ENCODE results near the gene RABGAP1L. TPM values are rescaled to one million over a fixed set of nuclear protein-coding genes. Genes with fewer than 3 reads are reported as not detected.

The RABGAP1L gene
- total RNA-seq, 1 experiment from 2014 or later: 76.9 TPM

DNA sequence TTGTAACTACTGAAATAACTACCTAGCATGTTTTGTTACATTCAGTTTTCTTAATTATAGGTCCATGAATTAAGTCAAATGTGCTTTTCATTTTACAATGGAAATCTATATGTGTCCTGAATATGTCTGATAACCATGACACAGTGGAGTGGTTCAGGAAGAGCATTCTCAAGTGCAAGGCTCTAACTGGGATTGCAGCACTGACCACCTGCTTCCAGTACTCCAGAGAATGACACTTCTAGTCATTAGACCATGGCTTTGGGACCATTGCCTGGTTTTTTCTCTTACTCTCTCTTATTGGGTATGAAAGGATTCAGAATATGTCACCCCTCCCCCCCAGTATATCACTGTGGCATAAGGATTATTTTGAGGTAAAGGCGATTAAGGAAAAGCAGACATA lies 635.5 kb downstream of the RABGAP1L start (continued):
- no peak for TF ChIP-seq GTF2I (CRISPR knock-in tag; conservative IDR thresholded peaks at IDR 0.05)

DNA sequence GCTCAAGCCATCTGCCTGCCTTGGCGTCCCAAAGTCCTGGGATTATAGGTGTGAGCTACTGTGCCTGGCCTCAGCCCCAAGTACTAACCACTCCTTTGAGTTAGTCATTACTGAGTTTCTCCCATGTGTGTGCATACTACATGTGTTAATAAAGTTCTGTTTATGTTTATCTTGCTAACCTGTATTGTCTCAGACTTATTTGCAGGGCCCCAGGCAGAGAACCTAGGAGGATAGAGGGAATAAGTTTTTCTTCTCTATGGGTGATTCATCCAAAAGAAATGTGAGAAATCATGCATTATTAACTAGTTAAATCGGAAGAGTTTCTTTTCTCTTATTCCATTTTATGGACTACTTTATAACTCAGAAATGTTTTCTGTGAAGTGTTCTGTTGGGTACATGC lies 636.5 kb downstream of the RABGAP1L start:
- POLR2A ChIA-PET: no interaction called here
- ATAC-seq (no peak), DNase-seq (ENCODE audit: low spot score) (no peak)
- Mint-ChIP-seq H3K27ac (no peak overlapping the region), H3K4me3 (no peak overlapping the region), H3K4me1 (peaks cover 11% of the 10 kb centered on the region), H3K36me3 (no peaks in the 10 kb centered on the region), H3K9me3 (no peaks in the 10 kb centered on the region), H3K27me3 (ENCODE audit: low read depth) (no peaks in the 10 kb centered on the region)
- TF ChIP-seq GABPB1 (CRISPR knock-in tag; IDR thresholded peaks at IDR 0.05): no peak
- TF ChIP-seq PRRX2 (CRISPR knock-in tag; IDR thresholded peaks at IDR 0.05): no peak
- no peak for TF ChIP-seq MLX (CRISPR knock-in tag; IDR thresholded peaks at IDR 0.05)
- TF ChIP-seq NFYB (CRISPR knock-in tag; conservative IDR thresholded peaks at IDR 0.05; ENCODE audit: low read depth): no peak
- TF ChIP-seq FOXJ3 (CRISPR knock-in tag; IDR thresholded peaks at IDR 0.05; ENCODE audit: borderline replicate concordance): no peak
- no peak for TF ChIP-seq NR3C1 (CRISPR knock-in tag; conservative IDR thresholded peaks at IDR 0.05; ENCODE audit: low read depth)
- TF ChIP-seq NR1H2 (CRISPR knock-in tag; IDR thresholded peaks at IDR 0.05): no peak
- TF ChIP-seq RORB (CRISPR knock-in tag; IDR thresholded peaks at IDR 0.05): no peak
- TF ChIP-seq ZNF263 (CRISPR knock-in tag; IDR thresholded peaks at IDR 0.05; ENCODE audit: low read depth): no peak
- CTCF ChIA-PET: no interaction called here

- ATAC-seq (no peak), DNase-seq (ENCODE audit: low spot score) (no peak)
- Mint-ChIP-seq H3K36me3 (no peaks in the 10 kb centered on the region), H3K4me3 (no peak overlapping the region), H3K27ac (no peak overlapping the region), H3K9me3 (no peaks in the 10 kb centered on the region), H3K27me3 (ENCODE audit: low read depth) (no peaks in the 10 kb centered on the region), H3K4me1 (peaks cover 11% of the 10 kb centered on the region)
- ChIA-PET POLR2A (no interaction called here), CTCF (interaction anchor here (0.7 to 0.9 kb wide), 2 partner anchors 134 to 188 kb away, joined by 3 to 4 read pairs; no protein-coding TSS in a partner anchor)
- TF ChIP-seq JAZF1 (CRISPR knock-in tag; IDR thresholded peaks at IDR 0.05) (no peak), NFATC4 (CRISPR knock-in tag; IDR thresholded peaks at IDR 0.05) (no peak), E2F4 (CRISPR knock-in tag; IDR thresholded peaks at IDR 0.05; ENCODE audit: borderline replicate concordance, low read depth) (no peak), TEAD1 (CRISPR knock-in tag; IDR thresholded peaks at IDR 0.05) (no peak), ELF4 (CRISPR knock-in tag; IDR thresholded peaks at IDR 0.05; ENCODE audit: low read depth) (no peak), ZNF219 (CRISPR knock-in tag; IDR thresholded peaks at IDR 0.05; ENCODE audit: borderline replicate concordance) (no peak), GABPB1 (CRISPR knock-in tag; IDR thresholded peaks at IDR 0.05) (no peak), OVOL2 (CRISPR knock-in tag; IDR thresholded peaks at IDR 0.05; ENCODE audit: borderline replicate concordance) (no peak), MXD4 (CRISPR knock-in tag; IDR thresholded peaks at IDR 0.05; ENCODE audit: borderline replicate concordance) (no peak), RORB (CRISPR knock-in tag; IDR thresholded peaks at IDR 0.05) (no peak), TEAD4 (CRISPR knock-in tag; IDR thresholded peaks at IDR 0.05) (no peak)
- TF ChIP-seq, protein P1, sequence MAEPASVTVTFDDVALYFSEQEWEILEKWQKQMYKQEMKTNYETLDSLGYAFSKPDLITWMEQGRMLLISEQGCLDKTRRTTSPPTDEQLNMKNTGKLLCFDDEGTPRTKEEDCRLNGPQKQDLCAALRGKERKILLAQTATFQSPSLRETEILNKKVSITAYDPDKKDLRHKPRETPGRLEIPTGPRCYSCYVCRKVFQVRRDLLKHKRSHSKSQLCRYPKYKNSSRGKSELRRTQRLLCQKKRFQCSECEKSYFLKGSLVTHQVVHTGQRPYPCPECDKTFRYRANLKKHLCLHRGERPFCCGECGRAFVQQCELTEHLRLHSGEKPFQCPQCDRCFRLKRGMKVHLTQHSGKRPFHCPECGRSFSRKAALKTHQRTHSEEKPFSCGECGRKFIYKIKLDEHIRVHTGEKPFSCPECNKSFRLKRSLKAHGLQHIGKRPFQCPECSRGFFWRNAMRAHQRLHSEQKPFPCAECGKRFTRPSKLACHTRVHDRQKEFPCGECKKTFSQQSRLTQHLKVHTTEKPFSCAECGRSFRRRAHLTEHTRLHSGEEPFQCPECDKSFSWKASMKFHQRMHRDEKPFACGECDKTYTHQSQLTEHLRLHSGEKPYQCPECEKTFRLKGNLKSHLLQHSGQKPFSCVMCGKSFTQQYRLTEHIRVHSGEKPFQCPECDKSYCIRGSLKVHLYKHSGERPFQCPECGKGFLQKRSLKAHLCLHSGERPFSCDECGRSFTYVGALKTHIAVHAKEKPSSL (CRISPR knock-in tag; conservative IDR thresholded peaks at IDR 0.05): no peak
- TF ChIP-seq, protein P2, sequence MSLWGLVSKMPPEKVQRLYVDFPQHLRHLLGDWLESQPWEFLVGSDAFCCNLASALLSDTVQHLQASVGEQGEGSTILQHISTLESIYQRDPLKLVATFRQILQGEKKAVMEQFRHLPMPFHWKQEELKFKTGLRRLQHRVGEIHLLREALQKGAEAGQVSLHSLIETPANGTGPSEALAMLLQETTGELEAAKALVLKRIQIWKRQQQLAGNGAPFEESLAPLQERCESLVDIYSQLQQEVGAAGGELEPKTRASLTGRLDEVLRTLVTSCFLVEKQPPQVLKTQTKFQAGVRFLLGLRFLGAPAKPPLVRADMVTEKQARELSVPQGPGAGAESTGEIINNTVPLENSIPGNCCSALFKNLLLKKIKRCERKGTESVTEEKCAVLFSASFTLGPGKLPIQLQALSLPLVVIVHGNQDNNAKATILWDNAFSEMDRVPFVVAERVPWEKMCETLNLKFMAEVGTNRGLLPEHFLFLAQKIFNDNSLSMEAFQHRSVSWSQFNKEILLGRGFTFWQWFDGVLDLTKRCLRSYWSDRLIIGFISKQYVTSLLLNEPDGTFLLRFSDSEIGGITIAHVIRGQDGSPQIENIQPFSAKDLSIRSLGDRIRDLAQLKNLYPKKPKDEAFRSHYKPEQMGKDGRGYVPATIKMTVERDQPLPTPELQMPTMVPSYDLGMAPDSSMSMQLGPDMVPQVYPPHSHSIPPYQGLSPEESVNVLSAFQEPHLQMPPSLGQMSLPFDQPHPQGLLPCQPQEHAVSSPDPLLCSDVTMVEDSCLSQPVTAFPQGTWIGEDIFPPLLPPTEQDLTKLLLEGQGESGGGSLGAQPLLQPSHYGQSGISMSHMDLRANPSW (CRISPR knock-in tag; conservative IDR thresholded peaks at IDR 0.05; ENCODE audit: low read depth): no peak
Measured at GRCh38 chr1:174797398-174797797, 638.1 kb downstream of the RABGAP1L start.
